SK-MEL-5 (cell line): ENCODE data around the gene CAPN11. TPM values are rescaled to one million over a fixed set of nuclear protein-coding genes. Genes with fewer than 3 reads are reported as not detected.
"Not testable (repeated sequence)": the region's sequence is repeated elsewhere in the genome, so short reads cannot be mapped to it uniquely, and the experiment has no call there.

ENCODE experiments used
- DNase-seq: peaks from one replicate; pipeline ENCODE4 v3.0.0-alpha.2; 2016; ENCODE audit warnings: low read depth, low spot score
- in situ Hi-C: cut with HindIII; loops from 2 replicates; pipeline ENCODE4 v1.10.0; 2016; ENCODE audit warnings: low sequenced_read_pairs, high pct_unique_total_duplicates, low pct_unique_long_range_greater_than_20kb
- small RNA-seq, 2 experiments: library from RNA; depleted of rRNA; stranded (forward); fragments of <200 nt; gene quantifications; one replicate each; pipeline ENCODE3, GENCODE V24; 2014
- total RNA-seq: library from RNA; depleted of rRNA; stranded (reverse); fragments of >200 nt; shearing (Covaris generic); gene quantifications from 2 replicates; pipeline ENCODE4 v1.2.3, GENCODE V29; 2014; rRNA removed

Gene CAPN11
- total RNA-seq, 1 experiment from 2014 or later: not detected

DNA sequence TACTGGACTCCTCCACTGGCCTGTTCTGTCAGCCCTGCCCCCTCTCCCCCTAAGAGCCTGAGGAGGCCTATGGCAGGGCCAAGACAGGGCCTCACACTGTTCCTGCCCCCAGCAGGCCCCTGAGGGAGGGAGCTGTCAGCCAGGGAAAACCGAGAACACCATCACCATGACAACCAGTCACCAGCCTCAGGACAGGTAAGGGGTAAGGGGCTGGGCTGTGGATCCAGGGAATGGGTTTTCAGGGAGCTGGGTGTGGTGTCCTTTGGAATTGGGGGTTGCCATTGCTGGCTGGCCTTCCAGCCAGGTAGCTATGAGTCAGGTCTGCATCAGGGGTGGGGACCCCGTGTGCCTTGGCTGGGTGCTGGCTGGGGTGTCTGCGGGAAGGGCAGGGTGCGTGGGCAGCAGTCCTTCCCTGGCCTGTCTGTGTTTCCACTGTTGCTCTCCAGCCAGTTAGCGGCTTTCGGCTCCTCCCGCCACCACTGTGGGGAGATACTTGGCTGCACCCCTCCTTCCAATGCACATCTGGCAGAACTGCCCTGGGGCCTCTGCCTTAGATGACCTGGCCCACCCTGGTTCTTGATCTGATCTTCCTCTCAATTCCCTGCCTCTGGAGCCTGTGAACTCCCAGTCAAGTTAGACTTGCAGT, 68.7 kb downstream of the CAPN11 start:
- in situ Hi-C loops: no loop called here
- DNase-seq: no peak

DNA sequence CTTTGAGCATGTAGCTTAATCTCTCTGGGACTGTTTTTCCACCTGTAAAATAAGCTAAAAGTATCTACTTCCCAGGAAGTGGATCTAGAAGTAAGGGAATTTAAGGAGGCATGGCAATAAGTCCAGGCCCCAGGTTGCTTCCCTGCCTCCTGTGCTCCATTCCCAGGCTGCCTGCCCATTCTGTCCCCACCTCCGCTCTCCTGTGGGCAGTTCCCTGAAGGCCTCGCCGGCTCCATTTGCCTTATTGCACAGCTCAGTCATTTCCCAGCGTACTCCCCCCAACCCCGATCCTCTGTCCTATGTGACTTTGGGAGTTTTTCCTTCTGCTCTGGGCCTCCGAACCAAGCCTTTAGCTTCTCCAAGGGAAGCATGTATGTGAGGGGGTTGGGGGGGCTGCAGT, 69.4 kb downstream of the CAPN11 start:
- in situ Hi-C loops: no loop called here

DNA sequence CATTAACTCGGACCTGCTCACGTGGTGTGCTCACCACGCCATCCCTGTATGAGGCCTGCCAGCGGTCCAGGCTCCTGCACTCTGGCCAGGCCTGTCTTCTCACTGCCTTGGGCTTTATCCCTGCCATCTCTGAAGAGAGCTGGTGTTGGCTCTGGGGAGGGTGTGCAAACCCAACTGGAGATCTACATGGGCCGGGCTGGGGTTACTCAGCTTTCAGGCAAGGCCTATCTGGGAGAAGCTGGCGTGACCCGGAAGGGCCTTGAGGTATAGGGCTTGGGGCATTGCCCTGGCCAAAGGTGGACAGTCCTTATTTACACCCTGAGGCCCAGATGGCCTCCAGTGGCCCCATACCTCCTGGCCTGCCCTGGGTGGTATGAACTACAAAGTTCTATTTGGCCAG, 69.8 kb downstream of the CAPN11 start:
- in situ Hi-C loops: no loop called here
- no peak for DNase-seq

More for the DNA sequence above, 69.4 kb downstream of the CAPN11 start:
- DNase-seq: no peak

DNA sequence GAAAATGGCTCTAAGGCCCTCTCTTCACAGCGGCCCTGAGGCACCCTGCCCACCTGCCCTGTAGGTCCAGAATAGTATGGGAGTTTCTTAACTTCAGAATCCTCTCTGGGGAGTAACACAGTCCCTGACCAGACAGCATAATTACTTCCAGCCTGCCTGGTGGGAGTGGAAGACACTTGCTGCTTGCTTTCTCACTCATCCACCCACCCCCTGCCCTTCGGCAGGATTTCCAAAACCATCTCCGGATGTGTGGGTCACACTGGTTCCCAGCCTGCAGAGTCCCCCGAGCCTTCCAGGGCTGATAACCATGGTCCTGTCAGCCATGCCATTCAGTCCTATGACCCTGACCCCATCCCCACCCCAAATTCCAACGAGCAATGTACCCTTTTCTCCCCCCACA, 70.2 kb downstream of the CAPN11 start:
- in situ Hi-C loops: no loop called here
- no peak for DNase-seq

DNA sequence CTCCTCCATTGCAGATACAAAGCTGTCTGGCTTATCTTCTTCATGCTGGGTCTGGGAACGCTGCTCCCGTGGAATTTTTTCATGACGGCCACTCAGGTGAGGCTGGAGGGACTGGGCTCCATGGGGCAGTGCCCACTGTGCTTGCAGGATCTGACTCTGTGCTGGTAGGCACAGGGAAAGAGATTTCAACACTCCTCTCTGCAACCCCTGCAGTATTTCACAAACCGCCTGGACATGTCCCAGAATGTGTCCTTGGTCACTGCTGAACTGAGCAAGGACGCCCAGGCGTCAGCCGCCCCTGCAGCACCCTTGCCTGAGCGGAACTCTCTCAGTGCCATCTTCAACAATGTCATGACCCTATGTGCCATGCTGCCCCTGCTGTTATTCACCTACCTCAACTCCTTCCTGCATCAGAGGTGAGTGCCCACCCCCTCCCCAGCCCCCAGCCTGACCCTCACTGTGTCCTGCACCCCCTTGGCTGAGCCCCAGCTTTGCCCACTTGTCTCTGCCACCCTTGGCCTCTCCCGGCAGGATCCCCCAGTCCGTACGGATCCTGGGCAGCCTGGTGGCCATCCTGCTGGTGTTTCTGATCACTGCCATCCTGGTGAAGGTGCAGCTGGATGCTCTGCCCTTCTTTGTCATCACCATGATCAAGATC, 70.9 kb downstream of the CAPN11 start:
- DNase-seq: no peak
- in situ Hi-C loops: no loop called here

DNA sequence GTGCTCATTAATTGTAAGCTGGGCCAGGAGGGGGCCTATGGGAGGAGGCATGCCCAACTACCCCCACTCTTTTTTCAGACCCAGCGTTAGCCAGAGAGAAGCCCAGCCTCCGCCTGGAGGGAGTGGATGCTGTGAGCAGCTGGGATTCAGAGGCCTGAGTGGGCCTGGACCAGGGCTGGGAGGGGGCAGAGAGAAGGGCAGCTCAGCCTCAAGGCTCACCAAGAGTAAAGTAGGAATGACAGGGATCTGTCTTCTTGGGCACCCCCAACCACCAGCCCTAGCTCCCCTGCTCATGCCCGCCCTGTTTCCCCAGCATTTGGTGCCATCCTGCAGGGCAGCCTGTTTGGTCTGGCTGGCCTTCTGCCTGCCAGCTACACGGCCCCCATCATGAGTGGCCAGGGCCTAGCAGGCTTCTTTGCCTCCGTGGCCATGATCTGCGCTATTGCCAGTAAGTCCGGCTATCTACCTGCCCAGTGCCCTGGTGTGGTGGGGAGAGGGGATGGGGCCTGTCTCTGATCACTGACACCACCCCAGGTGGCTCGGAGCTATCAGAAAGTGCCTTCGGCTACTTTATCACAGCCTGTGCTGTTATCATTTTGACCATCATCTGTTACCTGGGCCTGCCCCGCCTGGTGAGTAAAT, 71.5 kb downstream of the CAPN11 start:
- in situ Hi-C loops: no loop called here
- DNase-seq: no peak

DNA sequence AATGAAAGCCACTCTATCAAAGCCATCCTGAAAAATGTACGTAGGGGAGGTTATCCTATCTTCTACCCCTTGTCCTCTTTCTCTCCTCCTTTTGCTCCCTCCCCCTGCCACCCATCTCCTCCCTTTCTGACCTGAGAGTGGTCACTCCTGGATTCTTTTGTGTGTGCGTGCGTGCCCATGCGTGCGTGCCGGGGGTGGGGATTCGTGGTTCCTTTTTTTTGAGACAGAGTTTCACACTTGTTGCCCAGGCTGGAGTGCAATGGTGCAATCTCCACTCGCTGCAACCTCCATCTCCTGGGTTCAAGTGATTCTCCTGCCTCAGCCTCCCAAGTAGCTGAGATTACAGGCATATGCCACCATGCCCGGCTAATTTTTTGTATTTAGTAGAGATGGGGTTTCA, 72.8 kb downstream of the CAPN11 start:
- in situ Hi-C loops: not testable (repeated sequence)

DNA sequence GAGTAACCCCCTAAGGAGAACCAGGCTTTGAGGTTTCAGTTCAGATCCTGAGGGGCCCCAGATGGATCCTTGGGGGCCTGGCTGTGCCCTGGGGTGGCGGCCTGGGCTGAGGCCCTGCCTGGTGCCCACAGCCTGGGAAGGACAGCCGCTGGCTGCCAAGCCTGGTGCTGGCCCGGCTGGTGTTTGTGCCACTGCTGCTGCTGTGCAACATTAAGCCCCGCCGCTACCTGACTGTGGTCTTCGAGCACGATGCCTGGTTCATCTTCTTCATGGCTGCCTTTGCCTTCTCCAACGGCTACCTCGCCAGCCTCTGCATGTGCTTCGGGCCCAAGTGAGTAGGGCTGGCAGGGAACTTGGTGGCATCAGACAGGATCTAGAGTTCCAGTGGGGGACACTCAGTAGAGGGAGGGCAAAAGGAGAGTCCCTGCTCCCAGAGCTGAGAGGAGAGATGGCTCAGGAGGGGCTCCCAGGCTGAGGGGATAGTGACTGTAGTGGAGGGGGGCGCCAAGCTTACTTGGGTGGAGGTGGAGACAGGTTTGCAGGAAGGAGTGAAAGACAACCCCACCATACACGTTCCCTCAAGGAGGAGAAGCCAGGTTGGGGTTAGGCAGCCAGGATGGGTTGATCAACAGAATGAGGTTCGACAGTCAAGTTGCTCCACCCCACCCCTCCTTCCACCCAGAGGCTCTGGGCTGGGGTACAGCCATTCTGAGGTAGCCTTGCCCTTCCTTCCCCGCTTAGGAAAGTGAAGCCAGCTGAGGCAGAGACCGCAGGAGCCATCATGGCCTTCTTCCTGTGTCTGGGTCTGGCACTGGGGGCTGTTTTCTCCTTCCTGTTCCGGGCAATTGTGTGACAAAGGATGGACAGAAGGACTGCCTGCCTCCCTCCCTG, 74.3 kb downstream of the CAPN11 start:
- DNase-seq: no peak
- in situ Hi-C loops: no loop called here

More for the DNA sequence above, 72.8 kb downstream of the CAPN11 start:
- not testable (repeated sequence) for DNase-seq

DNA sequence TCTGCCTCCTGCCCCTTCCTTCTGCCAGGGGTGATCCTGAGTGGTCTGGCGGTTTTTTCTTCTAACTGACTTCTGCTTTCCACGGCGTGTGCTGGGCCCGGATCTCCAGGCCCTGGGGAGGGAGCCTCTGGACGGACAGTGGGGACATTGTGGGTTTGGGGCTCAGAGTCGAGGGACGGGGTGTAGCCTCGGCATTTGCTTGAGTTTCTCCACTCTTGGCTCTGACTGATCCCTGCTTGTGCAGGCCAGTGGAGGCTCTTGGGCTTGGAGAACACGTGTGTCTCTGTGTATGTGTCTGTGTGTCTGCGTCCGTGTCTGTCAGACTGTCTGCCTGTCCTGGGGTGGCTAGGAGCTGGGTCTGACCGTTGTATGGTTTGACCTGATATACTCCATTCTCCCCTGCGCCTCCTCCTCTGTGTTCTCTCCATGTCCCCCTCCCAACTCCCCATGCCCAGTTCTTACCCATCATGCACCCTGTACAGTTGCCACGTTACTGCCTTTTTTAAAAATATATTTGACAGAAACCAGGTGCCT, 75.0 kb downstream of the CAPN11 start:
- DNase-seq: no peak
- in situ Hi-C loops: no loop called here

Small RNA genes within 50 kb of the gene (small RNA-seq; reads per million reads assigned to genes)
- gene RN7SL811P: 0 reads per million in 2 experiments

Other genes with a start within 250 kb of the CAPN11 start
- 60.0 and 61.2 TPM in 2 replicates for gene MRPL14, start 31.4 kb upstream of the CAPN11 start, total RNA-seq
- 23.6 and 27.6 TPM in 2 replicates for gene TMEM63B, start 31.3 kb upstream of the CAPN11 start, total RNA-seq
- not detected in 2 replicates for gene MYMX, start 58.1 kb downstream of the CAPN11 start, total RNA-seq
- gene SLC29A1, start 64.8 kb downstream of the CAPN11 start, total RNA-seq: 8.6 and 9.3 TPM in 2 replicates
- 1,764 and 1,784 TPM in 2 replicates for gene HSP90AB1, start 88.3 kb downstream of the CAPN11 start, total RNA-seq
- 334 and 361 TPM in 2 replicates for gene SLC35B2, start 98.7 kb downstream of the CAPN11 start, total RNA-seq
- gene NFKBIE, start 106.7 kb downstream of the CAPN11 start, total RNA-seq: 11.6 and 12.5 TPM in 2 replicates
- gene TMEM151B, start 111.6 kb downstream of the CAPN11 start, total RNA-seq: 0.05 and 0.16 TPM in 2 replicates
- 21.7 and 22.2 TPM in 2 replicates for gene AARS2, start 154.5 kb downstream of the CAPN11 start, total RNA-seq
- gene SPATS1, start 183.8 kb downstream of the CAPN11 start, total RNA-seq: 0.53 and 0.74 TPM in 2 replicates
- 24.6 and 24.9 TPM in 2 replicates for gene CDC5L, start 228.9 kb downstream of the CAPN11 start, total RNA-seq